SK-MEL-5 (cell line): ENCODE measurements around the gene THBS2. TPM values are rescaled to one million over a fixed set of nuclear protein-coding genes. Genes with fewer than 3 reads are reported as not detected.

Experiments used
- DNase-seq: peaks from one replicate; pipeline ENCODE4 v3.0.0-alpha.2; 2016; ENCODE audit warnings: low read depth, low spot score
- in situ Hi-C: cut with HindIII; loops from 2 replicates; pipeline ENCODE4 v1.10.0; 2016; ENCODE audit warnings: low sequenced_read_pairs, high pct_unique_total_duplicates, low pct_unique_long_range_greater_than_20kb
- total RNA-seq: library from RNA; depleted of rRNA; stranded (reverse); fragments of >200 nt; shearing (Covaris generic); gene quantifications from 2 replicates; pipeline ENCODE4 v1.2.3, GENCODE V29; 2014

THBS2 gene
- total RNA-seq, 1 experiment from 2014 or later = 0.18 TPM

- in situ Hi-C loops = no loop called here
- DNase-seq = no peak
These were observed 2.4 kb upstream of the THBS2 start for GRCh38 chr6:169256061-169256460.

- in situ Hi-C loops = no loop called here
- DNase-seq = no peak
These were observed 2.0 kb upstream of the THBS2 start for GRCh38 chr6:169255643-169256042.

GRCh38 chr6:169254456-169255316 lies 1.0 kb upstream of the THBS2 start:
- in situ Hi-C loops = no loop called here
- DNase-seq = no peak

GRCh38 chr6:169252505-169253189 lies 999 bp downstream of the THBS2 start:
- DNase-seq = no peak
- in situ Hi-C loops = no loop called here

- no peak for DNase-seq
- in situ Hi-C loops = no loop called here
These were observed 1.7 kb downstream of the THBS2 start for GRCh38 chr6:169251822-169252504.

- no peak for DNase-seq
- in situ Hi-C loops = no loop called here
These were observed 2.3 kb downstream of the THBS2 start for GRCh38 chr6:169251371-169251802.

GRCh38 chr6:169250660-169251059 lies 3.0 kb downstream of the THBS2 start:
- peak; percentile 54 for DNase-seq
- in situ Hi-C loops = no loop called here

- DNase-seq = no peak
- in situ Hi-C loops = no loop called here
These were observed 4.6 kb downstream of the THBS2 start for GRCh38 chr6:169249057-169249456.

- in situ Hi-C loops = no loop called here
- no peak for DNase-seq
These were observed 5.1 kb downstream of the THBS2 start for GRCh38 chr6:169248521-169248971.

GRCh38 chr6:169247991-169248390 lies 5.7 kb downstream of the THBS2 start:
- in situ Hi-C loops = no loop called here
- DNase-seq = no peak

- in situ Hi-C loops = no loop called here
These were observed 6.2 kb downstream of the THBS2 start for GRCh38 chr6:169247419-169247818.

GRCh38 chr6:169246445-169246844 lies 7.2 kb downstream of the THBS2 start:
- in situ Hi-C loops = no loop called here
- no peak for DNase-seq

More at GRCh38 chr6:169247419-169247818, 6.2 kb downstream of the THBS2 start:
- DNase-seq = no peak

- DNase-seq = no peak
- in situ Hi-C loops = no loop called here
These were observed 8.8 kb downstream of the THBS2 start for GRCh38 chr6:169244684-169245383.

- in situ Hi-C loops = no loop called here
- DNase-seq = no peak
These were observed 10.0 kb downstream of the THBS2 start for GRCh38 chr6:169243661-169244060.

- in situ Hi-C loops = no loop called here
- no peak for DNase-seq
These were observed 10.5 kb downstream of the THBS2 start for GRCh38 chr6:169243186-169243585.

- DNase-seq = no peak
- in situ Hi-C loops = no loop called here
These were observed 11.8 kb downstream of the THBS2 start for GRCh38 chr6:169241688-169242350.
